Measurements from ENCODE around the gene TEDC1.

Gene TEDC1

GRCh38 chr14:105474483-105475268, 16.4 kb upstream of the TEDC1 start, which contains the start of gene CRIP2:
CRIP2 (plus strand) TSS chr14:105474821; CDS start chr14:105474863, 42 bp downstream.
- peak; percentile 54 for DNase-seq

GRCh38 chr14:105475269-105476096, 15.6 kb upstream of the TEDC1 start:
- Histone ChIP-seq H3K4me3 (ENCODE audit: low read length) (peak overlapping the region; percentile 7), H2BK120ac (ENCODE audit: low read depth, low read length) (no peak overlapping the region), H3K4ac (ENCODE audit: low read depth, low read length) (no peak overlapping the region), H3K23ac (ENCODE audit: low read length) (peak overlapping the region; percentile 80), H3K27ac (ENCODE audit: low read depth, low read length) (peak overlapping the region; percentile 26), H3K4me1 (ENCODE audit: control insufficient read depth, low read depth, low read length) (peaks cover 4% of the 10 kb centered on the region), H4K5ac (ENCODE audit: low read length) (no peak overlapping the region), H3K56ac (ENCODE audit: low read length) (peak overlapping the region; percentile 87), H2BK15ac (replicated peaks; ENCODE audit: low read depth) (no peak overlapping the region), H3K27me3 (ENCODE audit: insufficient read depth, low read length, poor library complexity) (peaks cover 3% of the 10 kb centered on the region), H3K9ac (ENCODE audit: low read length) (peak overlapping the region; percentile 74), H3K36me3 (ENCODE audit: control insufficient read depth, insufficient read depth, low read length) (no peaks in the 10 kb centered on the region), H3K4me2 (ENCODE audit: low read length) (peak overlapping the region; percentile 61), H4K8ac (ENCODE audit: low read depth, low read length) (no peak overlapping the region), H3K18ac (ENCODE audit: low read length) (peak overlapping the region; percentile 34), H2BK5ac (ENCODE audit: low read length) (no peak overlapping the region), H3K79me1 (ENCODE audit: low read length) (no peaks in the 10 kb centered on the region), H2AK5ac (ENCODE audit: low read length) (no peak overlapping the region), H3K79me2 (ENCODE audit: control insufficient read depth, insufficient read depth, low read length) (no peaks in the 10 kb centered on the region)
- DNase-seq: peak; percentile 84
- WGBS (ENCODE audit: extremely low coverage, insufficient coverage, low lambda C conversion rate): no CpG with 5 or more reads among the region's 48 CpGs

More at GRCh38 chr14:105474483-105475268, 16.4 kb upstream of the TEDC1 start, which contains the start of gene CRIP2:
- no peaks in the 10 kb centered on the region for H3K79me1 ChIP-seq (ENCODE audit: low read length)
- no peak within 1 kb of the TSS for H4K5ac ChIP-seq (ENCODE audit: low read length)
- H3K4me2 ChIP-seq (ENCODE audit: low read length): peak within 1 kb of the TSS; percentile 62
- no peaks in the 10 kb centered on the region for H3K79me2 ChIP-seq (ENCODE audit: control insufficient read depth, insufficient read depth, low read length)
- no peak within 1 kb of the TSS for H3K4ac ChIP-seq (ENCODE audit: low read depth, low read length)
- H3K27me3 ChIP-seq (ENCODE audit: insufficient read depth, low read length, poor library complexity): peaks cover 3% of the 10 kb centered on the region
- H3K4me3 ChIP-seq (ENCODE audit: low read length): peak within 1 kb of the TSS; percentile 53
- H2AK5ac ChIP-seq (ENCODE audit: low read length): no peak within 1 kb of the TSS
- no peak within 1 kb of the TSS for H2BK120ac ChIP-seq (ENCODE audit: low read depth, low read length)
- H4K8ac ChIP-seq (ENCODE audit: low read depth, low read length): no peak within 1 kb of the TSS
- WGBS (ENCODE audit: extremely low coverage, insufficient coverage, low lambda C conversion rate): no CpG with 5 or more reads among the region's 118 CpGs
- H3K27ac ChIP-seq (ENCODE audit: low read depth, low read length): peak within 1 kb of the TSS; percentile 45
- H3K23ac ChIP-seq (ENCODE audit: low read length): peak within 1 kb of the TSS; percentile 80
- peak within 1 kb of the TSS; percentile 87 for H3K56ac ChIP-seq (ENCODE audit: low read length)
- H3K18ac ChIP-seq (ENCODE audit: low read length): peak within 1 kb of the TSS; percentile 34
- H3K4me1 ChIP-seq (ENCODE audit: control insufficient read depth, low read depth, low read length): peaks cover 4% of the 10 kb centered on the region
- peak within 1 kb of the TSS; percentile 74 for H3K9ac ChIP-seq (ENCODE audit: low read length)
- no peak within 1 kb of the TSS for H2BK15ac ChIP-seq (replicated peaks; ENCODE audit: low read depth)
- H2BK5ac ChIP-seq (ENCODE audit: low read length): no peak within 1 kb of the TSS
- H3K36me3 ChIP-seq (ENCODE audit: control insufficient read depth, insufficient read depth, low read length): no peaks in the 10 kb centered on the region

- peak overlapping the region; percentile 87 for H3K56ac ChIP-seq (ENCODE audit: low read length)
- H3K79me2 ChIP-seq (ENCODE audit: control insufficient read depth, insufficient read depth, low read length): no peaks in the 10 kb centered on the region
- H3K4me1 ChIP-seq (ENCODE audit: control insufficient read depth, low read depth, low read length): peaks cover 8% of the 10 kb centered on the region
- H3K27ac ChIP-seq (ENCODE audit: low read depth, low read length): peak overlapping the region; percentile 26
- no peak overlapping the region for H2BK15ac ChIP-seq (replicated peaks; ENCODE audit: low read depth)
- H3K18ac ChIP-seq (ENCODE audit: low read length): no peak overlapping the region
- no peak overlapping the region for H3K4me3 ChIP-seq (ENCODE audit: low read length)
- H3K23ac ChIP-seq (ENCODE audit: low read length): no peak overlapping the region
- no peak for DNase-seq
- H2BK5ac ChIP-seq (ENCODE audit: low read length): peak overlapping the region; percentile 70
- H3K79me1 ChIP-seq (ENCODE audit: low read length): no peaks in the 10 kb centered on the region
- no CpG with 5 or more reads among the region's 21 CpGs for WGBS (ENCODE audit: extremely low coverage, insufficient coverage, low lambda C conversion rate)
- H2BK120ac ChIP-seq (ENCODE audit: low read depth, low read length): no peak overlapping the region
- no peaks in the 10 kb centered on the region for H3K36me3 ChIP-seq (ENCODE audit: control insufficient read depth, insufficient read depth, low read length)
- peak overlapping the region; percentile 74 for H3K9ac ChIP-seq (ENCODE audit: low read length)
- H3K4me2 ChIP-seq (ENCODE audit: low read length): peak overlapping the region; percentile 61
- H3K4ac ChIP-seq (ENCODE audit: low read depth, low read length): no peak overlapping the region
- H4K5ac ChIP-seq (ENCODE audit: low read length): no peak overlapping the region
- peaks cover 3% of the 10 kb centered on the region for H3K27me3 ChIP-seq (ENCODE audit: insufficient read depth, low read length, poor library complexity)
- H2AK5ac ChIP-seq (ENCODE audit: low read length): peak overlapping the region; percentile 22
- no peak overlapping the region for H4K8ac ChIP-seq (ENCODE audit: low read depth, low read length)
Observed at GRCh38 chr14:105476097-105476830, 14.8 kb upstream of the TEDC1 start.

- Histone ChIP-seq H3K23ac (ENCODE audit: low read length) (no peak overlapping the region), H4K8ac (ENCODE audit: low read depth, low read length) (no peak overlapping the region), H2BK5ac (ENCODE audit: low read length) (no peak overlapping the region), H4K5ac (ENCODE audit: low read length) (no peak overlapping the region), H3K79me1 (ENCODE audit: low read length) (no peaks in the 10 kb centered on the region), H3K79me2 (ENCODE audit: control insufficient read depth, insufficient read depth, low read length) (no peaks in the 10 kb centered on the region), H2BK15ac (replicated peaks; ENCODE audit: low read depth) (no peak overlapping the region), H3K4me3 (ENCODE audit: low read length) (no peak overlapping the region), H3K4me1 (ENCODE audit: control insufficient read depth, low read depth, low read length) (peaks cover 9% of the 10 kb centered on the region), H3K18ac (ENCODE audit: low read length) (no peak overlapping the region), H3K56ac (ENCODE audit: low read length) (peak overlapping the region; percentile 87), H3K4me2 (ENCODE audit: low read length) (no peak overlapping the region), H3K27ac (ENCODE audit: low read depth, low read length) (no peak overlapping the region), H3K27me3 (ENCODE audit: insufficient read depth, low read length, poor library complexity) (peaks cover 3% of the 10 kb centered on the region), H3K4ac (ENCODE audit: low read depth, low read length) (no peak overlapping the region), H2AK5ac (ENCODE audit: low read length) (peak overlapping the region; percentile 22), H3K36me3 (ENCODE audit: control insufficient read depth, insufficient read depth, low read length) (no peaks in the 10 kb centered on the region), H3K9ac (ENCODE audit: low read length) (peak overlapping the region; percentile 74), H2BK120ac (ENCODE audit: low read depth, low read length) (no peak overlapping the region)
- no peak for DNase-seq
- WGBS (ENCODE audit: extremely low coverage, insufficient coverage, low lambda C conversion rate): no CpG with 5 or more reads among the region's 16 CpGs
Observed at GRCh38 chr14:105476831-105477659, 14.0 kb upstream of the TEDC1 start.

Measured in mesendoderm (in vitro differentiated cells).